HG03280 (cell line): ENCODE data around the gene AMIGO2.
A peak's percentile ranks its signal among the peaks of the same experiment; 100 is the strongest.

Experiments used
- ATAC-seq: cut with Tn5 transposase; IDR thresholded peaks from one replicate; pipeline ENCODE4 v1.9.1; 2021; ENCODE audit warnings: mild to moderate bottlenecking, moderate library complexity; ENCODE audit not compliant: unreplicated experiment

AMIGO2 gene

GRCh38 chr12:47038270-47038748 lies 41.5 kb downstream of the AMIGO2 start:
- ATAC-seq, result no peak

DNA sequence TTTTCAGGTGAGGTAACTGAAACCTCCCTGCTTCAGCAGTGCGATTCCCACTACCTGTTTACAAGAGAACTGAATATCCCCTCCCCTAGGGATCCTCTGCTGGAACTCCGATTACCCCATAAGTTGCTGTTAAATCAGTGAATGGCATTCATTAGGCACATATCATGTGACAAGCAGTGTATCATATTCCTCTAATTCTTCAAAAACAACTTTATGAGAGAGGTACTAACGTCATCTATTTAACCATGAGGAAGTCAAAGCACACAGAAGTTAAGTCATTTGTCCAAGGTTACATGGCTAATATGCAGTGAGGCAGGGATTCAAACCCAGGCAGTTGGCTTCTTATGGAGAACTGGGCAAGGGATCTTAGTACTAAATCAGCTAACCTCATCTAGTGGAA lies 44.3 kb downstream of the AMIGO2 start:
- no peak for ATAC-seq

DNA sequence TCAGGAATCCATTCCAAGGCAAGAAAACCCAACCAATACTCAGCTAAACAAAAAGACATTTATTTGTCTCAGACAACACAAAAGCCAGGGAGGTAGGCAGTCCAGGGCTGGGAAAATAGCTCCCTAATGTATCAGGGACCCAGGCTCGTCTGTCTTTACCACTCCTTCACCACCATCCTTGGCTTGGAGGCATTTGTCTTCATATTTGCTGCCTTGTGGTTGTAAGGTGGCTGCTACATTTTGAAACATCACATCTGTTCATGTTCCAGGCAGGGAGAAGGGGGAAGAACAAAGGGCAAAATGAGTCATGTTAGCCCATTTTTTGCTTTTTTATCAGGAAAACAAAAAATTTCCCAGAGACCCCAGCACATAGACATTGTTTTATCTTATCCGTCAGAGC lies 45.1 kb downstream of the AMIGO2 start:
- ATAC-seq, result no peak

GRCh38 chr12:47033789-47034555 lies 45.8 kb downstream of the AMIGO2 start:
- no peak for ATAC-seq

DNA sequence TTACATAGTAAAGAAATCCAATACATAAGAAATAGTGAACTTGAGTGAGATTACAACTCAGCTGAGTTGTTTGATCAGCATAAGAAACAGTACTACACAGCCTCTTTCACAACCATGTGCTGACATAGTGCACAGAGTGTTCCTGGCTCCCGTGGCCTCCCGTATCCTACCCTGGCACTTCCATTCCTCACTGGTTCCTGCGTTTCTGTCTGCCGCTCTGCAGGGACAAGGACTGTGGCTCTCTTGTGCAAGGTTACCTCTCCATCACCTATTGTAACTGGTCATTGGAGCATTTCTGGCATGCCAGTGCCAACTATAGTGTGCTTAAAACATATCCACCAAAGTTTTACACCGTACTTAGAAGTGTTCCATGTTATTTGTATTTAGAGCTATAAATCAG lies 46.7 kb downstream of the AMIGO2 start:
- no peak for ATAC-seq

DNA sequence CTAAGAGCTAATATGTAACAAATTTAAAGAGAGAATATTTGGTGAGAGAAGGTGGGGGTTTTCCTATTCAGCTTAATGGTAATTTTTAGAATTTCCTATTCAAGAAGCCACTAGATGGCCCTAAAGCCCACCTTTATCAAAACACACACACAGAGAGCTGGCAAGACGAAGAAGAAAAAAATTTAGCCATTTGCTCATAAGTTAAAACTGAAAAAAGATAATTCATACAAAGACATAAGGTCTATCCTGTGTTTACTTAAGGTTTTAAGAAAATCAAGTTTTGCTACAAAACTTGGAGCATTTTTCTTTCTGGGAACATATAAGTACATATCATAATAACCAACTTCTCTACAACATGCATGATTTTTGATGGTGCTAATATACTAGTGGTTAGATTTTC lies 47.1 kb downstream of the AMIGO2 start:
- peak; percentile 55 for ATAC-seq

DNA sequence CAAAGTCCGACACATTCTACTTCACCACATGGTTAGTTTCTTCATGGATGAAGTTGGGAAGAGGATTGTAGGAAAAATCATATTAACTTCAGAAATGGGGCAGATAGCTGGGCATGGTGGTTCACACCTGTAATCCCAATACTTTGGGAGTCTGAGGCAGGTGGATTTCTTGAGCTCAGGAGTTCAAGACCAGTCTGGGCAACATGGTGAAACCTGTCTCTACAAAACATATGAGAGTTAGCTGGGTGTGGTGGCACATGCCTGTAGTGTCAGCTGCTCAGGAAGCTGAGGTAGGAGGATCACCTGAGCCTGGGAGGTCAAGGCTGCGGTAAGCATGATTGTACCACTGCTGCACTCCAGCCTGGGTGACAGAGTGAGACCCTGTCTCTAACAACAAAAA lies 49.9 kb downstream of the AMIGO2 start:
- no peak for ATAC-seq

DNA sequence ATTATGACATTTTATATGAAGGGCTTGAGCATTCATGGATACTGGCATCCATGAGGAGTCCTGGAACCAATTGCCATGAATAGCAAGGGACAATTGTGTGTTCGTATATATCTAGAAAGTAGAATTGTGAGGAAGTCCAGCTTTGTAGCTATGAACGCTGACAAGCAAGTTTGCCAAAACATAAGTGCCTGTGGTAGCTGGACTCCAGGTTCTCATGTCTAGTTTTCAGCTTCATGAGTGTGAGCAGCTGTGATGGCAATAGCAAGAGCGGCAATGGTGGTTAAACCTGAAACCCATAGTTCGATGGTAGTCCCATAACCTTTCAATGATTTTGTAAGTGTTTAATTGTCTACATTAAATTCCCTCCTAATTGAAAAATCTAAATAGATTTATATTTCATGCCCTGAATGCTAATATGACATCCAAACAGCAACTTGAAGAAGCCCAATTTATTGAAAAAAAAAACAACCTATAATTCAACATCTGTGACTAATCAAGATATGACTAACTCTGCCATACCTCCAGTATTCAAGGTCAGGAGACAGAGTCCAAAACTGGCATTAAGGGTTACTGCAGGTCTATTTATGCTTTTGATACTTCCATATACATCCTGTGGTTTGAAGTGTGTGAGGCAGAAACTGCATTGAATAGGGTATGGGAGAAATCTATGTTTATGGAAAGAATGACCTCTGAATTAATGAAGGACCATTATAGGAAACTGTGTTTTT lies 50.6 kb downstream of the AMIGO2 start:
- no peak for ATAC-seq

DNA sequence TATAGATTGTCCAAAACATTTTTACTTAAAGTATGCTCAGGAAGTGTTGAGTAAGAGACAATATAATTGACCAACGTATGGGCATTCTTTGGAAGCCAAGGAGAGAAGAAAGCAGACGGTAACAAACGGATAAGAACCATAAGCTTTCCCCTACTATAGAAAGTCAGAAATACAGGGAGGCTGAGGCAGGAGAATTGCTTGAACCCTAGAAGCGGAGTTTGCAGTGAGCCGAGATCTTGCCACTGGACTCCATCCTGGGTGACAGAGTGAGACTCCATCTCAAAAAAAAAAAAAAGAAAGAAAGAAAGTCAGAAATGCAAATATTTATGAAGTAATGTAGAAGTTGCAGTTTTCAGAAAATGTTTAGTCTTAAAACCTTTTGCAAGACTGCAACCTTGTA lies 51.6 kb downstream of the AMIGO2 start:
- ATAC-seq, result no peak
